ENCODE measurements around the gene ZBTB46. TPM values are rescaled to one million over a fixed set of nuclear protein-coding genes. Genes with fewer than 3 reads are reported as not detected.

ZBTB46 gene
- polyA plus RNA-seq, 3 donors: 0.07 to 2.3 (median 0.37) TPM

GRCh38 chr20:63833776-63834490 is 2.9 kb upstream of the ZBTB46 start:
- no peak overlapping the region for H2AFZ ChIP-seq (ENCODE audit: insufficient read depth, low read depth, low read length, poor library complexity, severe bottlenecking)
- Mint-ChIP-seq H3K4me3 (peak overlapping the region in 1 of 2 donors; percentile 69), H3K27me3 (ENCODE audit: low read depth in 3 of 3) (peaks cover 35 to 48% (median 42%) of the 10 kb centered on the region in 3 donors), H3K9me3 (peaks cover 0 to 11% (median 6%) of the 10 kb centered on the region in 7 donors), H3K36me3 (peaks cover 0 to 8% of the 10 kb centered on the region in 2 donors), H3K27ac (peak overlapping the region in 1 of 7 donors; percentile 25), H3K4me1 (peaks cover 13% of the 10 kb centered on the region)
- H3K79me2 ChIP-seq (ENCODE audit: insufficient read depth, low read length): no peaks in the 10 kb centered on the region
- peaks cover 0 to 7% of the 10 kb centered on the region in 2 donors for H3K9me3 ChIP-seq (replicated peaks in 1 of 2; ENCODE audit: control insufficient read depth in 1 of 2, insufficient read depth in 1 of 2, low read length in 2 of 2)
- H3K9ac ChIP-seq (ENCODE audit: insufficient read depth, low read length, poor library complexity, severe bottlenecking): no peak overlapping the region
- peaks cover 20 to 38% of the 10 kb centered on the region in 2 donors for H3K27me3 ChIP-seq (ENCODE audit: control insufficient read depth in 2 of 2, insufficient read depth in 2 of 2, low read length in 2 of 2)
- 94% methylated on average over 20 of the region's 20 CpGs for WGBS (ENCODE audit: insufficient coverage)
- peaks cover 6% of the 10 kb centered on the region for H4K20me1 ChIP-seq (ENCODE audit: insufficient read depth, low read length)
- H3K4me1 ChIP-seq (ENCODE audit: control insufficient read depth in 1 of 2, insufficient read depth in 2 of 2, low read length in 2 of 2): peaks cover 9 to 21% of the 10 kb centered on the region in 2 donors
- intact Hi-C loops (cut with micrococcal nuclease): no loop called here
- no peaks in the 10 kb centered on the region for H3K36me3 ChIP-seq (replicated peaks in 1 of 2; ENCODE audit: control insufficient read depth in 1 of 2, insufficient read depth in 2 of 2, low read length in 2 of 2)
- no peak overlapping the region for H3K4me2 ChIP-seq (replicated peaks; ENCODE audit: extremely low read depth, low read length, poor library complexity, severe bottlenecking)
- H3K27ac ChIP-seq (ENCODE audit: low read depth in 1 of 2, low read length in 2 of 2): no peak overlapping the region
- TF ChIP-seq CTCF (IDR thresholded peaks at IDR 0.05): no peak
- no peak for DNase-seq
- H3K4me3 ChIP-seq (replicated peaks in 1 of 3; ENCODE audit: low read depth in 2 of 3, low read length in 3 of 3): no peak overlapping the region

- Mint-ChIP-seq H3K27me3 (ENCODE audit: low read depth in 3 of 3) (peaks cover 46 to 59% (median 54%) of the 10 kb centered on the region in 3 donors), H3K36me3 (peaks cover 0 to 8% of the 10 kb centered on the region in 2 donors), H3K9me3 (peaks cover 0 to 15% (median 6%) of the 10 kb centered on the region in 7 donors), H3K4me1 (peaks cover 9% of the 10 kb centered on the region), H3K4me3 (peak overlapping the region; percentile 56 to 69), H3K27ac (no peak overlapping the region)
- Histone ChIP-seq H3K27ac (ENCODE audit: low read depth in 1 of 2, low read length in 2 of 2) (no peak overlapping the region), H2AFZ (ENCODE audit: insufficient read depth, low read depth, low read length, poor library complexity, severe bottlenecking) (peak overlapping the region; percentile 65), H3K4me3 (replicated peaks in 1 of 3; ENCODE audit: low read depth in 2 of 3, low read length in 3 of 3) (peak overlapping the region in 2 of 3 experiments; percentile 18 to 72), H3K79me2 (ENCODE audit: insufficient read depth, low read length) (no peaks in the 10 kb centered on the region), H3K9me3 (replicated peaks in 1 of 2; ENCODE audit: control insufficient read depth in 1 of 2, insufficient read depth in 1 of 2, low read length in 2 of 2) (peaks cover 0 to 12% of the 10 kb centered on the region in 2 donors), H3K4me1 (ENCODE audit: control insufficient read depth in 1 of 2, insufficient read depth in 2 of 2, low read length in 2 of 2) (peaks cover 9 to 21% of the 10 kb centered on the region in 2 donors), H3K36me3 (replicated peaks in 1 of 2; ENCODE audit: control insufficient read depth in 1 of 2, insufficient read depth in 2 of 2, low read length in 2 of 2) (no peaks in the 10 kb centered on the region), H3K9ac (ENCODE audit: insufficient read depth, low read length, poor library complexity, severe bottlenecking) (peak overlapping the region; percentile 27), H4K20me1 (ENCODE audit: insufficient read depth, low read length) (peaks cover 11% of the 10 kb centered on the region), H3K27me3 (ENCODE audit: control insufficient read depth in 2 of 2, insufficient read depth in 2 of 2, low read length in 2 of 2) (peaks cover 28 to 52% of the 10 kb centered on the region in 2 donors), H3K4me2 (replicated peaks; ENCODE audit: extremely low read depth, low read length, poor library complexity, severe bottlenecking) (peak overlapping the region; percentile 82)
- no peak for TF ChIP-seq CTCF (IDR thresholded peaks at IDR 0.05)
- intact Hi-C loops (cut with micrococcal nuclease): no loop called here
- DNase-seq: no peak
- 20% methylated on average over 72 of the region's 76 CpGs for WGBS (ENCODE audit: insufficient coverage)
These were observed 1.1 kb upstream of the ZBTB46 start for GRCh38 chr20:63831993-63832686.
